SK-N-SH (cell line): ENCODE measurements around the gene PRMT3. TPM values are rescaled to one million over a fixed set of nuclear protein-coding genes. Genes with fewer than 3 reads are reported as not detected.

Experiments used
- CTCF ChIA-PET: fragments of 300-600, 350-600 bp; formaldehyde crosslinking; extraction: SDS; loops from one replicate; lab custom pipeline; 2021; lab: Yijun Ruan, JAX
- POLR2A ChIA-PET: fragments of 350-600 bp; sonication (Branson Sonifier 250); formaldehyde crosslinking; extraction: SDS; loops from one replicate; lab custom pipeline; 2020; ENCODE audit warnings: antibody characterized with exemption, inconsistent platforms; lab: Yijun Ruan, JAX
- DNase-seq: peaks from one replicate; pipeline ENCODE4 v3.0.0; 2012
- H2AFZ ChIP-seq: fragments of 200-600 bp; sonication (generic); 2 replicates; pipeline ENCODE4 v1.8.1; 2016; ENCODE audit warnings: antibody characterized with exemption, mild to moderate bottlenecking, low read depth
- H3F3A ChIP-seq: fragments of 200-600 bp; sonication (generic); replicated peaks from 2 replicates; pipeline ENCODE3; 2016; ENCODE audit warnings: antibody characterized with exemption, mild to moderate bottlenecking; ENCODE audit not compliant: insufficient read depth
- H3K27ac ChIP-seq, 2 experiments: fragments of 200-500 bp in 1 of 2; fragments of 200-600 bp in 1 of 2; sonication (Bioruptor generic) in 1 of 2; sonication (generic), shearing (Covaris generic) in 1 of 2; 2 replicates each; pipeline versions ENCODE4 v1.5.1 to v1.6.1; 2014 to 2016; ENCODE audit warnings: low read depth in 2 of 2, inconsistent platforms in 1 of 2, low read length in 1 of 2, mild to moderate bottlenecking in 1 of 2, mixed read lengths in 1 of 2
- H3K27me3 ChIP-seq: fragments of 200-600 bp; sonication (generic), shearing (Covaris generic); 2 replicates; pipeline ENCODE4 v1.6.1; 2016; ENCODE audit warnings: mixed run types; ENCODE audit not compliant: insufficient read depth
- H3K36me3 ChIP-seq, 2 experiments: fragments of 200-500 bp in 1 of 2; fragments of 200-600 bp in 1 of 2; sonication (Bioruptor generic) in 1 of 2; sonication (generic) in 1 of 2; replicated peaks in 1 of 2; 2 replicates each; pipeline versions ENCODE3 to v1.5.1; 2014 to 2016; ENCODE audit warnings: low read length in 1 of 2, mild to moderate bottlenecking in 1 of 2; ENCODE audit not compliant: insufficient read depth in 2 of 2, control insufficient read depth in 1 of 2
- H3K4me1 ChIP-seq, 2 experiments: fragments of 200-500 bp in 1 of 2; fragments of 200-600 bp in 1 of 2; sonication (Bioruptor generic) in 1 of 2; sonication (generic), shearing (Covaris generic) in 1 of 2; 2 replicates each; pipeline versions ENCODE4 v1.5.1 to v1.6.1; 2014 to 2016; ENCODE audit warnings: low read depth in 1 of 2, low read length in 1 of 2, mixed run types in 1 of 2; ENCODE audit not compliant: insufficient read depth in 2 of 2, control insufficient read depth in 1 of 2
- H3K4me2 ChIP-seq: fragments of 200-600 bp; sonication (generic), shearing (Covaris generic); 2 replicates; pipeline ENCODE4 v1.6.1; 2017; ENCODE audit warnings: mixed run types
- H3K4me3 ChIP-seq, 2 experiments: fragments of 200-500 bp in 1 of 2; fragments of 200-600 bp in 1 of 2; sonication (Bioruptor generic) in 1 of 2; sonication (generic), shearing (Covaris generic) in 1 of 2; 2 replicates each; pipeline versions ENCODE4 v1.5.1 to v1.8.1; 2014 to 2016; ENCODE audit warnings: low read depth in 2 of 2, inconsistent platforms in 1 of 2, low read length in 1 of 2, mild to moderate bottlenecking in 1 of 2, mixed read lengths in 1 of 2, moderate library complexity in 1 of 2
- H3K79me2 ChIP-seq: fragments of 200-600 bp; sonication (generic); 2 replicates; pipeline ENCODE4 v1.8.1; 2017; ENCODE audit warnings: mild to moderate bottlenecking; ENCODE audit not compliant: insufficient read depth
- H3K9ac ChIP-seq: fragments of 200-600 bp; sonication (generic); 2 replicates; pipeline ENCODE4 v1.6.1; 2017; ENCODE audit warnings: mixed run types
- H3K9me2 ChIP-seq: fragments of 200-600 bp; sonication (generic); 2 replicates; pipeline ENCODE4 v1.6.1; 2017; ENCODE audit warnings: mixed run types
- H3K9me3 ChIP-seq: fragments of 200-600 bp; sonication (generic); 2 replicates; pipeline ENCODE4 v1.6.1; 2017; ENCODE audit warnings: mixed run types, mild to moderate bottlenecking, moderate library complexity
- H4K20me1 ChIP-seq: fragments of 200-600 bp; sonication (generic); 2 replicates; pipeline ENCODE4 v1.6.1; 2017; ENCODE audit warnings: mild to moderate bottlenecking, mixed run types; ENCODE audit not compliant: insufficient read depth
- CHD2 ChIP-seq: fragments of 150-350 bp; IDR thresholded peaks from 2 replicates; pipeline ENCODE4 v1.6.1; 2018; ENCODE audit warnings: low read length; ENCODE audit not compliant: partially characterized antibody
- ELF1 ChIP-seq: IDR thresholded peaks from 2 replicates; pipeline ENCODE4 v1.4.0; 2012
- FOSL2 ChIP-seq: IDR thresholded peaks from 2 replicates; pipeline ENCODE4 v1.4.0; 2012; ENCODE audit warnings: low read depth, mild to moderate bottlenecking, moderate library complexity, borderline replicate concordance
- GATA2 ChIP-seq: sonication (generic); formaldehyde crosslinking; IDR thresholded peaks from 2 replicates; pipeline ENCODE4 v1.5.0; 2020; ENCODE audit warnings: mild to moderate bottlenecking, missing genetic modification reagents
- MEF2A ChIP-seq: IDR thresholded peaks from 2 replicates; pipeline ENCODE4 v1.4.0; 2012; ENCODE audit warnings: low read depth, borderline replicate concordance
- POLR2AphosphoS5 ChIP-seq: IDR thresholded peaks from 2 replicates; pipeline ENCODE4 v1.6.1; 2012; ENCODE audit warnings: low read depth, low read length
- RAD21 ChIP-seq: IDR thresholded peaks from 2 replicates; pipeline ENCODE4 v1.6.1; 2012; ENCODE audit warnings: mild to moderate bottlenecking, low read length
- REST ChIP-seq: IDR thresholded peaks from 2 replicates; pipeline ENCODE4 v1.6.1; 2012; ENCODE audit warnings: mild to moderate bottlenecking, low read depth, low read length, moderate library complexity
- RXRA ChIP-seq: IDR thresholded peaks from 2 replicates; pipeline ENCODE4 v1.4.0; 2012; ENCODE audit warnings: low read depth, mild to moderate bottlenecking, borderline replicate concordance
- SMC3 ChIP-seq: IDR thresholded peaks from 2 replicates; pipeline ENCODE4 v1.6.1; 2012; ENCODE audit warnings: low read depth, low read length, improper control_type of control experiment
- TAF1 ChIP-seq: IDR thresholded peaks from 2 replicates; pipeline ENCODE4 v1.6.1; 2012; ENCODE audit warnings: low read depth, mild to moderate bottlenecking, low read length, moderate library complexity, borderline replicate concordance
- TCF12 ChIP-seq: IDR thresholded peaks from 2 replicates; pipeline ENCODE4 v1.4.0; 2012
- USF1 ChIP-seq: IDR thresholded peaks from 2 replicates; pipeline ENCODE4 v1.4.0; 2012; ENCODE audit warnings: low read depth, borderline replicate concordance
- USF2 ChIP-seq: fragments of 150-350 bp; IDR thresholded peaks from 2 replicates; pipeline ENCODE4 v1.6.1; 2017; ENCODE audit warnings: antibody characterized with exemption, low read length, low read depth, borderline replicate concordance
- YY1 ChIP-seq: IDR thresholded peaks from 2 replicates; pipeline ENCODE4 v1.4.0; 2012; ENCODE audit warnings: low read depth, mild to moderate bottlenecking
- ZBTB33 ChIP-seq: IDR thresholded peaks from 2 replicates; pipeline ENCODE4 v1.4.0; 2012; ENCODE audit warnings: low read depth, borderline replicate concordance
- WGBS: methylation state at CpG from one replicate; pipeline ENCODE4 v1.1.6; 2017; ENCODE audit warnings: low lambda C conversion rate; 5-methylcytosine and 5-hydroxymethylcytosine counted together
- polyA plus RNA-seq, 3 experiments: library from polyadenylated mRNA; depleted of rRNA; stranded (reverse); fragments of >200 nt; gene quantifications; 2 replicates each; pipeline ENCODE4 v1.2.3, GENCODE V29; 2012
- TF ChIP-seq, protein P1 (sequence below): fragments of 150-350 bp; IDR thresholded peaks from 2 replicates; pipeline ENCODE4 v1.6.1; 2016; ENCODE audit warnings: mild to moderate bottlenecking, low read depth, low read length
- TF ChIP-seq, protein P2 (sequence below): IDR thresholded peaks from 2 replicates; pipeline ENCODE4 v1.4.0; 2012; ENCODE audit warnings: low read depth
- TF ChIP-seq, protein P3 (sequence below): fragments of 200-600 bp; sonication (generic); IDR thresholded peaks from 2 replicates; pipeline ENCODE4 v1.6.1; 2017; ENCODE audit warnings: antibody characterized with exemption, mild to moderate bottlenecking, moderate library complexity

The PRMT3 gene
- polyA plus RNA-seq, 1 of the 3 experiments (the other 2 are of a cell fraction) = 10.8 TPM

GRCh38 chr11:20479513-20479912 is 92.0 kb downstream of the PRMT3 start:
- Histone ChIP-seq H3K4me3 (no peak overlapping the region), H4K20me1 (no peaks in the 10 kb centered on the region), H3K9me3 (no peaks in the 10 kb centered on the region), H2AFZ (no peak overlapping the region), H3K4me1 (peaks cover 0 to 4% of the 10 kb centered on the region in 2 experiments; a peak in 1 of 4 replicates), H3K9me2 (no peaks in the 10 kb centered on the region), H3K27me3 (no peaks in the 10 kb centered on the region), H3K4me2 (no peak overlapping the region), H3K36me3 (peaks cover 0 to 2% of the 10 kb centered on the region in 2 experiments), H3K9ac (no peak overlapping the region), H3K27ac (no peak overlapping the region), H3K79me2 (no peaks in the 10 kb centered on the region), H3F3A (no peaks in the 10 kb centered on the region)
- TF ChIP-seq, protein P1, sequence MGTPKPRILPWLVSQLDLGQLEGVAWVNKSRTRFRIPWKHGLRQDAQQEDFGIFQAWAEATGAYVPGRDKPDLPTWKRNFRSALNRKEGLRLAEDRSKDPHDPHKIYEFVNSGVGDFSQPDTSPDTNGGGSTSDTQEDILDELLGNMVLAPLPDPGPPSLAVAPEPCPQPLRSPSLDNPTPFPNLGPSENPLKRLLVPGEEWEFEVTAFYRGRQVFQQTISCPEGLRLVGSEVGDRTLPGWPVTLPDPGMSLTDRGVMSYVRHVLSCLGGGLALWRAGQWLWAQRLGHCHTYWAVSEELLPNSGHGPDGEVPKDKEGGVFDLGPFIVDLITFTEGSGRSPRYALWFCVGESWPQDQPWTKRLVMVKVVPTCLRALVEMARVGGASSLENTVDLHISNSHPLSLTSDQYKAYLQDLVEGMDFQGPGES = no peak
- no peak for TF ChIP-seq FOSL2
- no peak for TF ChIP-seq MEF2A
- TF ChIP-seq RXRA = no peak
- no peak for TF ChIP-seq POLR2AphosphoS5
- TF ChIP-seq, protein P2, sequence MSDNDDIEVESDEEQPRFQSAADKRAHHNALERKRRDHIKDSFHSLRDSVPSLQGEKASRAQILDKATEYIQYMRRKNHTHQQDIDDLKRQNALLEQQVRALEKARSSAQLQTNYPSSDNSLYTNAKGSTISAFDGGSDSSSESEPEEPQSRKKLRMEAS = no peak
- TF ChIP-seq, protein P3, sequence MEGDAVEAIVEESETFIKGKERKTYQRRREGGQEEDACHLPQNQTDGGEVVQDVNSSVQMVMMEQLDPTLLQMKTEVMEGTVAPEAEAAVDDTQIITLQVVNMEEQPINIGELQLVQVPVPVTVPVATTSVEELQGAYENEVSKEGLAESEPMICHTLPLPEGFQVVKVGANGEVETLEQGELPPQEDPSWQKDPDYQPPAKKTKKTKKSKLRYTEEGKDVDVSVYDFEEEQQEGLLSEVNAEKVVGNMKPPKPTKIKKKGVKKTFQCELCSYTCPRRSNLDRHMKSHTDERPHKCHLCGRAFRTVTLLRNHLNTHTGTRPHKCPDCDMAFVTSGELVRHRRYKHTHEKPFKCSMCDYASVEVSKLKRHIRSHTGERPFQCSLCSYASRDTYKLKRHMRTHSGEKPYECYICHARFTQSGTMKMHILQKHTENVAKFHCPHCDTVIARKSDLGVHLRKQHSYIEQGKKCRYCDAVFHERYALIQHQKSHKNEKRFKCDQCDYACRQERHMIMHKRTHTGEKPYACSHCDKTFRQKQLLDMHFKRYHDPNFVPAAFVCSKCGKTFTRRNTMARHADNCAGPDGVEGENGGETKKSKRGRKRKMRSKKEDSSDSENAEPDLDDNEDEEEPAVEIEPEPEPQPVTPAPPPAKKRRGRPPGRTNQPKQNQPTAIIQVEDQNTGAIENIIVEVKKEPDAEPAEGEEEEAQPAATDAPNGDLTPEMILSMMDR = no peak
- TF ChIP-seq GATA2 = no peak
- TF ChIP-seq ELF1 = no peak
- TF ChIP-seq YY1 = no peak
- no peak for TF ChIP-seq TAF1
- no peak for TF ChIP-seq SMC3
- TF ChIP-seq CHD2 = no peak
- TF ChIP-seq TCF12 = no peak
- CTCF ChIA-PET = interaction anchor here (0.9 kb wide), 1 partner anchor 23 kb away, joined by 3 read pairs; no protein-coding TSS in a partner anchor
- whole genome bisulfite sequencing = 96% methylated on average over 6 of the region's 6 CpGs
- POLR2A ChIA-PET = no interaction called here
- no peak for DNase-seq

- Histone ChIP-seq H3F3A (no peaks in the 10 kb centered on the region), H3K36me3 (peaks cover 0 to 2% of the 10 kb centered on the region in 2 experiments), H3K79me2 (no peaks in the 10 kb centered on the region), H2AFZ (no peak overlapping the region), H3K9me3 (no peaks in the 10 kb centered on the region), H3K27me3 (no peaks in the 10 kb centered on the region), H4K20me1 (no peaks in the 10 kb centered on the region), H3K4me2 (no peak overlapping the region), H3K4me1 (peaks cover 0 to 7% of the 10 kb centered on the region in 2 experiments; a peak in 1 of 4 replicates), H3K27ac (no peak overlapping the region; a peak in 1 of 4 replicates), H3K9ac (no peak overlapping the region), H3K9me2 (no peaks in the 10 kb centered on the region), H3K4me3 (no peak overlapping the region)
- CTCF ChIA-PET = no interaction called here
- DNase-seq = no peak
- POLR2A ChIA-PET = no interaction called here
- 96% methylated on average over 1 of the region's 1 CpG for WGBS
- TF ChIP-seq REST (no peak), ELF1 (no peak), USF1 (no peak), USF2 (no peak), ZBTB33 (no peak), RAD21 (no peak)
Measured at GRCh38 chr11:20483931-20484330, 96.4 kb downstream of the PRMT3 start.
